CD4-positive, alpha-beta T cell treated with Interleukin-4 for 4 hours (primary cell): ENCODE data around the gene ATP6AP1.

Experiments used
- DNase-seq: peaks from one replicate; pipeline ENCODE4 v3.0.0-alpha.2; 2020

Gene ATP6AP1

DNA sequence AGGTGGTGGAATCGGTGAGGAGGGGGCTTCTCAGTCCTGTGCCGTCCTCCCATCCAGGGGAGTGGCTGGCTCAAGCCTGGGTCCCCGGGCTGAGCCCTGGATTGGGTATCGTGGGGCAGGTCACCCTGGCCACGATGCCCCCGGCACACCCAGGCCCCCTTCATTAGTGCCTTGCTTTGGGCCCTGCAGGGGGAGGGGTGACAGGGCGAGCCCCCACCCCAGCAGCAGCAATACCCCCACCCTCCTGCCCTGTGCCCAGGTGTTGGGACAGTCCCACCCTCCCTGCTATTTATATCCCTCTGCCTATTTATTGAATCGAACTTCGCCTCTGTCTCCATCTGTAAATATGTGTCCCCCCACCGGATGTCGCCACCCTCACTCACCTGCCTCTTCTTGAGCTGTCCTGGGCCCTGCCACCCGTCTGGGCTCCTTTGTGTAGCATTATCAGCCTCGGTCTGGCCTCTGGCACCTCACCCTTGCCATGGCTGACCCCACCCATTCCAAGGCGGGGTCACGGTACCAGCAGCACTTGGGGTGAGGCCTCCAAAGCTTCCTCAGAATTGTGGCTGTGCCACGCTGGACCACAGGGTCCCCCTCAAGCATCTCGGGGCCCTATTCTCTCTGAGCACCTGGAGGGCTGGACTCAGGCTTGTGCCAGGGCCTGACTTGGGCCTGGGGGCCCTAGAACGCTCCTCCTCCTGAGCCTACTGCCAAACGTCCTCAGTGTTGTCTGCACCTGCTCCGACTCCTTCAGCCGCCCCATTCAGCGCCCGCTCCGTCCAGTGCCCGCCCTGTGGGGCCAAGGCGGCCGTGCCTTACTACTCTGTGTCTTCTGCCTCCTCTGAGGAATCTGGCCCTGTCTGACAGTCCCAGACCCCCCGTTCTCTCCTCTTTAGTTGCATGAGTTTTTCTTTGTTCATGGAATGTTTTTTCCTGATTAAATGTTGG, 44.5 kb downstream of the ATP6AP1 start:
- DNase-seq: no peak

DNA sequence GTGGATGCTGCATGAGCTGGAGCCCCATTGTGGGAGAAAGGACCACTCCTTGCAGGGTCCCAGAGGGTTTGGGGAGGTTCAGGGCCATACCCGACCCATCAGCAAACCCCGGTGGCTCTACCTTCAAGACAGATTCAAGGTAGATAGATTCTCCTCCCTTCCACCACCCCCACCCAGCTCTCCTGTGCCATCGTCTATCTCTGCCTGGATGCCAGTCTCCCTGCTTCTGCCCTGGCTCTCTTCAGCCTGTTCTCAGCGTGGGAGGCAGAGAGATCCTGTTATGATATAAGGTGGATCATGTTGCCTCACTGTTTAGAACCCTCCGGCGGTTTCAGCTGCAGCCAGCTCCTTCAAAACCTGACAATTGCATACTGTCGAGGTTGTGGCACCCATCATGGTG, 45.2 kb downstream of the ATP6AP1 start:
- DNase-seq: no peak

DNA sequence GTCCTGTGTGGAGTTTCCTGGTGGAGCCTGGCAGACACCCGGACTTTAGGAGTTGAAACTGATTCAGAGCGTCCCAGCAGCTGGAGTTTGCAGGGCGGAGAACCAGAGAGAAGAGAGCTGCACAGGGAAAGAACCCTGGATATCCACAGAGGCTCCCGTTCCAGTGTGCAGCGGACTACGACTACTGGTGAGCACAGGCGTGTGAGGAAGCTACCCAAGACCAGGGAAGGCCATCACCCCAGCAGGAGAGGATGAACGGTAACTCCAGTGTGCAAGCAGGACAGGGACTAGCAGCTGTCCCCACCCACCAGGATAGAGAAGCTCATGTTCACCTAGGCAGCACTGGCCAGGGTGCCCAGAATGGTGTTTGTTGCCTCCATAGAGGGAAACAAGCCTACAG, 48.3 kb downstream of the ATP6AP1 start:
- no peak for DNase-seq

DNA sequence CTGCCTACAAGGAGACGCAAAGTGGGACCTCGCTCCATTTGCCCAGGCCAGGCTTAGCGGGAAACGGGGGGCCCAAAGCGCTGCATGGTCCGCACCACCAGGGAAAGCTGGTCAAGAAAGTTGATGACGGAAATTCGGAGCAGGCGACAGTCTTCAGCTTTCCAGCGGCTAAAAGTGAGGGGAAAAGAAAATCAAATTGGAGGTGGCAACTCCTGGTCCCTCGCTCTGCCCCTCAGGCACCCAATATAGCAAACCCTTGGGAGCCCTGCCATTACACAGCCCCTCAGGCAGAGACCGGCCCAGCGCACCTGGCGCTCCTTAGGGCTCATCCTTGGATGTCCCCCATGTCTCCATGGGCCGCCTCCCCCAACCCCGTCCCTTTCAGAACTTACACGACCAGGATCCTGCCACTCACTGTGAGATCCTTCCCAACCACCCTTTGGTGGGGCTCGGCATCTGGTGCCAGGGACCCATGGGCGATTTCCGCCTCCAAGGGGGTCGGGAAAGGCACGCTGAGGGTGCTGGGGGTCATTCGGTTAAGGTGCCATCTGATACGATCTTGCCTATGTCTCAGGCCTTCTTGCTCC, 49.5 kb downstream of the ATP6AP1 start:
- no peak for DNase-seq

DNA sequence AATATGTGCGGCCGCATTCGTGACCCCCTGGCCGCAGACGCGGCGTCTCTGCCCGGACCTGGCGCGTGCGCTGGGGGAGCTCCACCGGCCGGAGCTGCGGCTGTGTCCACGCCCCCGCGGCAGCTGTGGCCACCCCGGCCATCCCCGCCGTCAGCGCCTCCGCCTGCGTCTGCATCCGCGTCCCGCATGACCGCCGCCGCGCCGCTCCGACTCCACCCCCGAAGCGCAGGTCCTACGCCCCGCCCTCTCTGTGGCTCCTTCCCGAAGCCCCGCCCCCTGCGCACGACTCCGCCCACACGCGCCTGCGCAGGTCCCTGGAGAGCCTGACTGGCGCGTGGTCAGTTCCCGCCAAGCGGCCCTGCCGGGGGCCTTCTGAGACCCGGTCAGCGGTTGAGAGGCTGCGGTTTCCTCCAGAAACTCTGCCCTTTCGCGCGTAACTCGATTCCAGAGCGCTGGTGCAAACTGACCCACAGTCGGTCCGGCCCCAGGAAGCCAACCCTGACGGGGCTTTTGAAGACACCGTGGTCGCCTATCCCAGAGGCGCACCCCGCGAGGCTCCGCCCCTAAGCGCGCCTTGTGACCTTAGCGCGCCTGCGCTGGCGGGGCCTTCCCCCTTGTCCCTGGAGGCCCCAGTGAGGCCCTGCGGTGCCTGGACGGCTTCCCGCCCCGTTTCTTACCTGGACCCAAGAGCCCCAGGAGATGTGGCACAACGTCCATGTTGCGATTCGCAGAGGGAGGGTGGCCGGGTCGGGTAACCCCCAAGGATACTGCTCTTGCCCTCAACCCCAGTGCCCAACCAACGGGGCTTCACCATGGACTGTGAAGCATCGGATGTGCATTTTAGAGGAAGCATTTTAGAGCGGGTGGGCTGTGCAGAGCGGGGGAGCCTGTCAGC, 50.5 kb downstream of the ATP6AP1 start, which contains the start of gene LAGE3:
Gene LAGE3 (minus strand): TSS at position 554 of the 895 bp plus-strand sequence. CDS start 366 bp downstream, at position 188.
- DNase-seq: peak; percentile 89

DNA sequence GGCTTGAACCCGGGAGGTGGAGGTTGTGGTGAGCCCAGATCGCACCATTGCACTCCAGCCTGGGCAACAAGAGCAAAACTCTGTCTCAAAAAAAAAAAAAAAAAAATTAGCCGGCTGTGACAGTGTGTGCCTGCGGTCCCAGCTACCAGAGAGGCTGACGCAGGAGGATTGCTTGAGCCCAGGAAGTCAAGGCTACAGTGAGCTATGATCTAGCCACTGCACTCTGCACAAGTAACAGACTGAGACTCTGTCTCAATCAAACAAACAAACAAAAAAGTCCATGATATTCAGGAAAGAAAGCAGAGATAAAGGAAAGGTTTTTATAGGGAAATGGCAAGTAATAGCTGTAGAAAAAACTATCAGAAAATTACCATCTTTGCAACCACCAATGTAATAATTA, 52.7 kb downstream of the ATP6AP1 start:
- no peak for DNase-seq

DNA sequence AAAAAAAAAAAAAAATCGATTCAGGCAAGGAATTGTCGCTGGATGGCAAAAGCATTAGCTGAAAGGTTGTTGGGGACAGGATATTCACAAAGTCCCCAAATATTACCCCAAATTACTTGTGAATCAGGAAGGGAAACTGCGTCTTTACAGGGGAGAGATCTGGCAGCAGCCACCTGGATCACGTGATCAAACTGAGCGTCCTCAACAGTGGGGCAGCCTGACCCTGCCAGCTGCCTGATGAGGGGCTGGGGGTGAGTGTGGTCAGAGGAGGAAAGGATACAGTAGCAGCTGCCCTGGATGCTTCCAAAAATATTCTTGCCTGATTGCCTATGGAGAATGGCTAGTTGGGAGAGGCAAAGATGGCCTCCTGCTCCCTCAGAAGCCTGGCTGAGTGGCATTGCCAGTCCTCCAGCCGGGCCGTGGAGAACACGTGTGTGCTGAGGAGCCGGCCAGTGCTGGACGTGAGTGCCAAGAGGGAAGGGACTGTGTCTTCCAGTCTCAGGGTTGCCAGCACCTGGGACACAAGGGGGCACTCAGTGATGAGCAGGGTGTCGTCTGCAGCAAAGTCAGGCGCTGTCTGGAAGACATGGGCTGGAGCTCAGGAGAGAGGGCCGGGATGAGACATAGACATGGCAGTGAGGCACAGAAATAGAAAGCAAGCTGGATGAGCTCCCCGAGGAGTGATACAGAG, 53.6 kb downstream of the ATP6AP1 start:
- no peak for DNase-seq

DNA sequence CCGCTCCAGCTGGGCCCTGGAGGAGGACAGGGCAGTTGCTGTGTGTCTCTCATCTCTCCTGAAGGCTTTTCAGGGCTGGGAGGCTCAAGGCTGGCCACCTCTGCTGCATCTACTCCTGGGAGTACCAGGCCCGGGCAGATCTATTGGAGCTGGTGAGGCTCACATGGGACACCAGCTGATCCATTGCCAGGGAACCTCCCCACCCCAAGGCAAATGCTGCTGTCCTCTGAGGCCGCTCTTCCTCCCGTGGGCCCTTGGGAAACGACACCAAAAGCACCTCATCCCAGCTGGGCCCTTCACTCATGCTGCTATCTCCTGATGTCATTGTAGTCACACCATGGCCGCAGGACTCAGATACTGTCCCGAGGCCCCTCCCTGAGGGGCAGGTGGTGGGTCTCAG, 54.3 kb downstream of the ATP6AP1 start:
- DNase-seq: no peak

DNA sequence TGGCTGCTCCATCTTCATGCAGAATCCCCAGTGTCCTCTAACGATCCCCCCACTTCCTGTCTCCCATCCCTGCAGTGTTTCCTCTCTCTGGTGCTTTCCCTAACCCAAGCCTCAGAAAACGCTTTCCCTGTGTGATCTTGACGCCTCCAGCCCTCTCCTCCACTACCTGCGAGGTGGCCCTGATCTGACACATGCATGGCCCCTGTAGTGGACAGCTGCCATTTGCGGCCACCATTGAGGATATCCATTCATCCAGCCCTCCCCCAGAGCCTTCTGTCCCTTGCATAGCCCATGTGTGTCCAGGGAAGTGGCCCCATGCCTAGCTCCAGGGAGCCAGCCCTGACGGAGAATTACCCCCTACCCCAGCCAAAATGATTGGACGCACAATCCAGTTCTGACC, 54.8 kb downstream of the ATP6AP1 start:
- no peak for DNase-seq

DNA sequence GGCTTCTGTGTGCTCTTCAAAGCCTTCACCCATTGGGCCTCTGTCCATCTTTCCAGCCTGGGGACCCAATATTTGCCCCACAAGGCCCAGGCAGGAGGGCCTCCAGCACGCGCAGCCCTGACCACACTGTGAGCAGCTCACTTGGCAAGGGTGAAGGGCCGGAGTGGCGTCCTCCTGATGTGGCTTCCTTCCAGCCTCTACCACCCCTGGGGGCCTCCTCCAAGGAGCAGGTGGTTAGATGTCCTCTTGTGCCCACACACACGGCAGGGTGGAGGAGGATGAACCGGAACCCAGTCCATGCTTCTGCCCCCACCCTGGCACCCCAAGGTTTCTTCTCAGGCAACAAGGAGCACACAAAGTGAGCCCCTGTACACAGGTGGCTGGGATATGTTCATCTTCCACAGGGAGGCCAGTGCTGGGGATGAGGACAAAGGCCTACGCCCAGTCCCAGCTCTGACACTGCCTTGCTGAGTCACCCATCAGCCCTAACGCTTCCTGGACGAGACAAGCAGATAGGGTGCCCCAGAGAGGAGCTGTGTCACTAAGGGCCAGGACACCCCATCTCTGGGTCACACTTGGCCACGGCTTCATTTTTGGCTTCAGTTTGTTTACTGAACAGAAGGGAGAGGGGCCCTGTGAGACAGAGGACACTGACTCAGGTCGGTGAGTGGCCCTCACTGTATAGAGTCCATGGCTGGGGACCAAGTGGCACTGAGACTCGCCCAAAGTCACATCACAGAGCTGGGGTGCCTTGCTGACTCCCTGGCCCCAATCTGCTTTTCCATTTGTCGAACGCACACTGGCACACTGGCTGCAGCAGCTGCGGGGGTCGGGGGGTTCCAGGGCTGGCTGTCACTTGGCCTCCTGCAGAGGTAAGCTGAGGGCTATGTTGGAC, 56.0 kb downstream of the ATP6AP1 start:
- no peak for DNase-seq

DNA sequence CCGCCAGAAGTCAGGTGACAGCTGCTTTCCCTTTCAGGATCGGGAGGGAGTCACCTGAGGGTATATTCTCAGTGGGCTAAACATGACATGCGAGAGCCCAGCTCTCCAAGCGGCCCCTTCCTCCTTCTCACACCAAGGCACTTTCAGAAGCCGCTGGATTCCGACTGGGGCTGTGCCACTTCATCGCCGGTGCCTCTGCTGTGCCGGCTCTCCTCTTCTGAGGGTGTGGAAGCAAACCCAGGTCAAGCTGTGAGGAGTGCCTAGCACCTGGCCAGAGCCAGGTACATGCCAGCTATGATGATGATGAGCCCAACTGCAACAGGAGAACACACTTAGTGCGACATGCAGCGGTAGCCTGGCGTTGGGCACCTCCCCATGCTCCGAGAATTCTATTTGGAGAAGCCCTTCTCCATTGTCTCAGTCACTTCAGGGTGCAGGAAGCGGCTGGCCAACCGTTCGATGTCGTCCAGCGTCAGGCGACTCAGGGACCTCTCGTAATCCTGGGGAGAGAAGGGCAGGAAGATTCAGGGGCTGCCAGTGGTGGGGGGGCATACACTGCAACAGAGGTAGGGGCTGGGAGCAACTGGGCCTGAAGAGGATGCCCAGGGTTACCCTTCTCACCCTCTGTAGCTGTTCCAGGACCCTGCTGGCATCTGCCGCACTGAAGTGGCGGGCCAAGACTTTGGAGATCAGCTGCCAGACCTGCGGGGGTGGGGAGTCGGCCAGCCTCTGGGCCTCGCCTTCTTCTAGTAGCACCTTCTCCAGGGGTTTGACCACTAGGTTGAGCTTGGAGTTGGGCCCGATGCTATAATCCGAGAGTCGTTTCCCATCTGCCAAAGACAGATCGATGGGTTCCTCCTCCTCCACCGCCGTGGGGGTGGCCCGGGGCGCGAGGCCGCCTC, 56.9 kb downstream of the ATP6AP1 start:
- DNase-seq: no peak

DNA sequence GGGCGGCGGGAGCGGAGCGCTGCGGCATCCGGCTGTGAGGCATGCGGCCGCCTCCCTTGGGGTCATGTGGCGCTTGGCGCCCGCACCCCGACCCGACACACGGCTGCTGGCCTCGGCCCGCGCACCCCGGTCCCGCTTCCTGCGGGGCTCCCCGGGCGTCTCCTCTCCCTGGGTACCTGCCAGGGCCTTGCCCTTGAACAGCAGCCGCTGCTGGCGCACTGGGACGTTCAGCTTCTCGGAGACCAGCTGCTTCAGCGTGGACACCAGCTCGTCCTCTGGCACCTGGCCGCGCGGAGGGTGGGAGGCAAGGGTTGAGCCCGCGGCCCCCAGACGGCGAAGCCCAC, 57.5 kb downstream of the ATP6AP1 start:
- no peak for DNase-seq
